ENCODE results near the gene CLASP1.

The CLASP1 gene

DNA sequence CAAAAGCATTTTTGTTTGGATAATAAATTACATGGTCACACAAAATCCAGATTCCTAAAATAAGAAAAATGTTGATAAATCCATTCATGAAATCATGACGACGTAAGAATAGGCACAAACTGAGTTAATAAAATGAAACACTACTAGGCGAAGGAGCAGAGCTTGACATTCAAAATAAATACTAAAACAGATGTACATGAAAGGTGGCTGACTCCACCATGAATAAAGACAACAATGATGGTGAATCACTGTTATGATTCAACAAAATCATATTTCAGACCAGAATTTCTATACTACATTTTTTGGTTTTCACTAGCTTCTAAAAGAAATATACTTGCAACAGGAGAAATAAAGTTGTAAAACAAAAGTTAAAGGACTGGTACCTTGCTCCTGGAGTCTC is 240.6 kb downstream of the CLASP1 start:
- H3F3A ChIP-seq (ENCODE audit: insufficient read depth, low read length) = no peaks in the 10 kb centered on the region

DNA sequence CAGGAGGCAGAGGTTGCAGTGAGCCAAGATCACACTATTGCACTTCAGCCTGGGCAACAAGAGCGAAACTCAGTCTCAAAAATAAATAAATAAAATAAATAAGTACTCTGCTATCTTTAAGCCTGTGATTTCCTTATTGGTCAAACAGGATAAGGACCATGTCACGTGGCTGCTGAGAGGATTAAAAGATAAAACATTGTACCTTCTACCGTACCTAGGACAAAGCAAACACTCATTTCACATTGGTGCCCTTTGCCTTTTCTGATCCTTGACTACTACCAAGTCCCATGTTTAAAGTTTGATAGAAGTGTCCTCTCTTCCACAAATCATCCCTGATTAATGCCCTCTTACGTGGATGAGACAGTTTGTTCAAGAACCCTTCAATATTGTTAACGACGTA is 244.0 kb downstream of the CLASP1 start:
- Histone ChIP-seq H4K20me1 (ENCODE audit: insufficient read depth, low read length) (no peaks in the 10 kb centered on the region), H3F3A (ENCODE audit: insufficient read depth, low read length) (no peaks in the 10 kb centered on the region)
- TF ChIP-seq EZH2 (IDR thresholded peaks at IDR 0.05; ENCODE audit: borderline replicate concordance, low read length) = no peak
- TF ChIP-seq, protein P1, sequence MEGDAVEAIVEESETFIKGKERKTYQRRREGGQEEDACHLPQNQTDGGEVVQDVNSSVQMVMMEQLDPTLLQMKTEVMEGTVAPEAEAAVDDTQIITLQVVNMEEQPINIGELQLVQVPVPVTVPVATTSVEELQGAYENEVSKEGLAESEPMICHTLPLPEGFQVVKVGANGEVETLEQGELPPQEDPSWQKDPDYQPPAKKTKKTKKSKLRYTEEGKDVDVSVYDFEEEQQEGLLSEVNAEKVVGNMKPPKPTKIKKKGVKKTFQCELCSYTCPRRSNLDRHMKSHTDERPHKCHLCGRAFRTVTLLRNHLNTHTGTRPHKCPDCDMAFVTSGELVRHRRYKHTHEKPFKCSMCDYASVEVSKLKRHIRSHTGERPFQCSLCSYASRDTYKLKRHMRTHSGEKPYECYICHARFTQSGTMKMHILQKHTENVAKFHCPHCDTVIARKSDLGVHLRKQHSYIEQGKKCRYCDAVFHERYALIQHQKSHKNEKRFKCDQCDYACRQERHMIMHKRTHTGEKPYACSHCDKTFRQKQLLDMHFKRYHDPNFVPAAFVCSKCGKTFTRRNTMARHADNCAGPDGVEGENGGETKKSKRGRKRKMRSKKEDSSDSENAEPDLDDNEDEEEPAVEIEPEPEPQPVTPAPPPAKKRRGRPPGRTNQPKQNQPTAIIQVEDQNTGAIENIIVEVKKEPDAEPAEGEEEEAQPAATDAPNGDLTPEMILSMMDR (IDR thresholded peaks at IDR 0.05; ENCODE audit: low read length) = no peak

More for the DNA sequence above, 240.6 kb downstream of the CLASP1 start:
- Histone ChIP-seq H3K79me2 (ENCODE audit: insufficient read depth, low read length) (no peaks in the 10 kb centered on the region), H3K27ac (ENCODE audit: low read depth, low read length, poor library complexity, severe bottlenecking) (no peak overlapping the region), H3K27me3 (ENCODE audit: insufficient read depth, low read length) (no peaks in the 10 kb centered on the region), H3K9me3 (ENCODE audit: low read length) (no peaks in the 10 kb centered on the region), H3K4me3 (ENCODE audit: low read depth, low read length, poor library complexity, severe bottlenecking) (no peak overlapping the region), H3K36me3 (ENCODE audit: insufficient read depth, low read length) (peaks cover 49% of the 10 kb centered on the region), H3K4me2 (ENCODE audit: low read length) (no peak overlapping the region), H3K4me1 (ENCODE audit: insufficient read depth, low read length, severe bottlenecking) (no peaks in the 10 kb centered on the region), H2AFZ (ENCODE audit: low read length) (no peak overlapping the region), H3K9ac (ENCODE audit: low read length) (no peak overlapping the region), H4K20me1 (ENCODE audit: insufficient read depth, low read length) (no peaks in the 10 kb centered on the region), H3K9me2 (ENCODE audit: low read depth, low read length) (no peaks in the 10 kb centered on the region)
- TF ChIP-seq EZH2 (IDR thresholded peaks at IDR 0.05; ENCODE audit: borderline replicate concordance, low read length) = no peak
- TF ChIP-seq, protein P1 (IDR thresholded peaks at IDR 0.05; ENCODE audit: low read length) = no peak

DNA sequence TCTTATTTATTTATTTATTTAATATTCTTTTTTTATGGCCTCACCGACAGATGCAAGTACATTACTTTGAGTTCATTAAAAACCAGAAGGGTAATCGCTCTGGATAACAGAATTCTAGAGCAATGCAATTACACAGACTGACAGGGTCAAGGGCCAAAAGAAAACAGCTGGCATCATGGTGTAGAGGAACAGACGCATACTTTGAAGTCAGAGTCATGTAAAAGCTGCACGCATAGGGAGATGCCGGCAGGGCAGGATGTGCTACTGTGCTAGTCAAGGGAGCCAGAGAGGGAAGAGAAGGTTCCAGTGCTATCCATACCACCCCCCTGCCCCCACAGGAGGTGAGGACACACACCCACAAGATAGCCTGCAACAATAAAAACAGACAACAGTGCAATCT is 249.1 kb downstream of the CLASP1 start:
- Histone ChIP-seq H3K9me3 (ENCODE audit: low read length) (no peaks in the 10 kb centered on the region), H3K9me2 (ENCODE audit: low read depth, low read length) (no peaks in the 10 kb centered on the region), H3K36me3 (ENCODE audit: insufficient read depth, low read length) (peaks cover 82% of the 10 kb centered on the region; the same call in 1 of the 2 replicates), H3K27me3 (ENCODE audit: insufficient read depth, low read length) (no peaks in the 10 kb centered on the region), H3K4me3 (ENCODE audit: low read depth, low read length, poor library complexity, severe bottlenecking) (no peak overlapping the region), H4K20me1 (ENCODE audit: insufficient read depth, low read length) (no peaks in the 10 kb centered on the region), H3K27ac (ENCODE audit: low read depth, low read length, poor library complexity, severe bottlenecking) (no peak overlapping the region), H3F3A (ENCODE audit: insufficient read depth, low read length) (no peaks in the 10 kb centered on the region), H3K79me2 (ENCODE audit: insufficient read depth, low read length) (no peaks in the 10 kb centered on the region), H3K4me1 (ENCODE audit: insufficient read depth, low read length, severe bottlenecking) (no peaks in the 10 kb centered on the region), H3K9ac (ENCODE audit: low read length) (no peak overlapping the region), H2AFZ (ENCODE audit: low read length) (no peak overlapping the region), H3K4me2 (ENCODE audit: low read length) (no peak overlapping the region)
- no peak for TF ChIP-seq EZH2 (IDR thresholded peaks at IDR 0.05; ENCODE audit: borderline replicate concordance, low read length)
- TF ChIP-seq, protein P1 (IDR thresholded peaks at IDR 0.05; ENCODE audit: low read length) = no peak

More for the DNA sequence above, 244.0 kb downstream of the CLASP1 start:
- peaks cover 73% of the 10 kb centered on the region for H3K36me3 ChIP-seq (ENCODE audit: insufficient read depth, low read length)
- no peak overlapping the region for H3K27ac ChIP-seq (ENCODE audit: low read depth, low read length, poor library complexity, severe bottlenecking)
- H3K9me2 ChIP-seq (ENCODE audit: low read depth, low read length) = no peaks in the 10 kb centered on the region
- H3K4me1 ChIP-seq (ENCODE audit: insufficient read depth, low read length, severe bottlenecking) = no peaks in the 10 kb centered on the region
- no peak overlapping the region for H2AFZ ChIP-seq (ENCODE audit: low read length)
- H3K9ac ChIP-seq (ENCODE audit: low read length) = no peak overlapping the region
- H3K27me3 ChIP-seq (ENCODE audit: insufficient read depth, low read length) = no peaks in the 10 kb centered on the region
- H3K79me2 ChIP-seq (ENCODE audit: insufficient read depth, low read length) = no peaks in the 10 kb centered on the region
- H3K4me2 ChIP-seq (ENCODE audit: low read length) = no peak overlapping the region
- no peak overlapping the region for H3K4me3 ChIP-seq (ENCODE audit: low read depth, low read length, poor library complexity, severe bottlenecking)
- H3K9me3 ChIP-seq (ENCODE audit: low read length) = no peaks in the 10 kb centered on the region

Data from OCI-LY1 (cell line).